A673 (cell line): ENCODE data around the gene CELF5.

Experiments
- CTCF ChIP-seq: fragments of 300-800, 200-600 bp; sonication (generic); conservative IDR thresholded peaks from 2 replicates; pipeline ENCODE4 v1.5.1; 2017; ENCODE audit warnings: low read depth, mild to moderate bottlenecking, antibody characterized with exemption, low read length, moderate library complexity, mixed read lengths
- EZH2 ChIP-seq: fragments of 200-600 bp; sonication (generic); IDR thresholded peaks from 2 replicates; pipeline ENCODE4 v1.6.1; 2017; ENCODE audit warnings: borderline replicate concordance, low read depth, mild to moderate bottlenecking, mixed read lengths, antibody characterized with exemption, low read length; ENCODE audit not compliant: poor library complexity, severe bottlenecking

- TF ChIP-seq CTCF: no peak
- TF ChIP-seq EZH2: no peak
Observed at GRCh38 chr19:3272401-3272931, 48.0 kb downstream of the CELF5 start.
